Tibial nerve (tissue), 4 donors: ENCODE results near the gene SHROOM3.

Experiments used
- CTCF ChIP-seq, 5 experiments: fragments of 200-600 bp in 3 of 5; fragments of 450-650 bp in 2 of 5; sonication (generic) in 3 of 5; IDR thresholded peaks; one replicate each; pipeline ENCODE4 v1.5.1; 2016 to 2019; ENCODE audit warnings: antibody characterized with exemption in 5 of 5, mild to moderate bottlenecking in 3 of 5, moderate library complexity in 2 of 5
- EP300 ChIP-seq, 2 donors: sonication (generic); formaldehyde crosslinking; IDR thresholded peaks; one replicate each; pipeline ENCODE4 v1.6.1; 2017; ENCODE audit warnings: antibody characterized with exemption in 2 of 2, mild to moderate bottlenecking in 1 of 2
- POLR2A ChIP-seq, 2 donors: fragments of 450-650 bp; IDR thresholded peaks; one replicate each; pipeline ENCODE4 v1.6.1; 2017; ENCODE audit warnings: antibody characterized with exemption in 2 of 2, mild to moderate bottlenecking in 2 of 2, moderate library complexity in 2 of 2

GRCh38 chr4:76677571-76678326, 242.7 kb downstream of the SHROOM3 start:
- TF ChIP-seq CTCF (IDR thresholded peaks at IDR 0.05) (no peak), EP300 (IDR thresholded peaks at IDR 0.05) (no peak), POLR2A (IDR thresholded peaks at IDR 0.05) (no peak)
